A549 treated with ZK216348 at 1 μM for 4 hours (cell line): ENCODE results near the gene DPEP2. TPM values are rescaled to one million over a fixed set of nuclear protein-coding genes. Genes with fewer than 3 reads are reported as not detected.

Source experiments
- total RNA-seq: library from RNA; stranded (reverse); fragments of 200-300 nt; extraction: Qiagen RNA extraction; gene quantifications from 5 replicates; pipeline ENCODE4 v1.2.3, GENCODE V29; 2022; ENCODE audit warnings: low read depth

The DPEP2 gene
- total RNA-seq = not detected in 5 replicates

GRCh38 chr16:67998779-67999688 lies at the start of gene DPEP2:
Gene DPEP2, minus strand, starts transcription at chr16:67999484. Its CDS starts 6,272 bp downstream, at chr16:67993212.

GRCh38 chr16:68022728-68023537 lies 23.6 kb upstream of the DPEP2 start, which contains the start of the genes DDX28 and DUS2:
Gene DDX28, minus strand, starts transcription at chr16:68023232. Its CDS starts 30 bp downstream, at chr16:68023202.
Gene DUS2, plus strand, starts transcription at chr16:68023284. Its CDS starts 14,740 bp downstream, at chr16:68038024.

GRCh38 chr16:68015681-68016080 lies 16.4 kb upstream of the DPEP2 start, which contains the start of gene DPEP2NB:
Gene DPEP2NB, minus strand, starts transcription at chr16:68015911. Its CDS starts 141 bp downstream, at chr16:68015770.

GRCh38 chr16:67979955-67980678 lies 19.2 kb downstream of the DPEP2 start, which contains the start of gene DPEP3:
Gene DPEP3, minus strand, starts transcription at chr16:67980499. Its CDS starts 119 bp downstream, at chr16:67980380.

GRCh38 chr16:67968400-67969253 lies 30.7 kb downstream of the DPEP2 start, which contains the start of gene SLC12A4:
Gene SLC12A4, minus strand, starts transcription at chr16:67968637. Its CDS starts 84 bp downstream, at chr16:67968553.

GRCh38 chr16:67943619-67944504 lies 55.4 kb downstream of the DPEP2 start, which contains the start of gene LCAT:
Gene LCAT, minus strand, starts transcription at chr16:67944120. Its CDS starts 19 bp downstream, at chr16:67944101.

Other genes starting within 250 kb of the DPEP2 start
- gene RANBP10, start 192.9 kb downstream of the DPEP2 start, total RNA-seq = 6.7 to 10.7 TPM (median 9.7 TPM) in 5 replicates
- 0.32 to 0.86 TPM (median 0.43 TPM) in 5 replicates for gene TSNAXIP1, start 192.6 kb downstream of the DPEP2 start, total RNA-seq
- gene THAP11, start 157.2 kb downstream of the DPEP2 start, total RNA-seq = 25.2 to 46.3 TPM (median 44.5 TPM) in 5 replicates
- 230 to 282 TPM (median 237 TPM) in 5 replicates for gene NUTF2, start 152.6 kb downstream of the DPEP2 start, total RNA-seq
- 21.4 to 32.5 TPM (median 28.4 TPM) in 5 replicates for gene CENPT, start 151.8 kb downstream of the DPEP2 start, total RNA-seq
- gene EDC4, start 126.4 kb downstream of the DPEP2 start, total RNA-seq = 43.1 to 69.7 TPM (median 65.1 TPM) in 5 replicates
- 0.33 TPM in 1 of 5 replicates, not detected in the others for gene NRN1L, start 114.6 kb downstream of the DPEP2 start, total RNA-seq
- 10.1 to 16.5 TPM (median 14.3 TPM) in 5 replicates for gene PSKH1, start 106.2 kb downstream of the DPEP2 start, total RNA-seq
- 1.0 to 2.5 TPM (median 1.4 TPM) in 5 replicates for gene CTRL, start 67.6 kb downstream of the DPEP2 start, total RNA-seq
- gene PSMB10, start 62.6 kb downstream of the DPEP2 start, total RNA-seq = 34.4 to 55.4 TPM (median 47.8 TPM) in 5 replicates
- gene LCAT, start 55.4 kb downstream of the DPEP2 start, total RNA-seq = 9.0 to 15.1 TPM (median 12.4 TPM) in 5 replicates
- 18.1 to 35.6 TPM (median 31.6 TPM) in 5 replicates for gene SLC12A4, start 30.8 kb downstream of the DPEP2 start, total RNA-seq
- gene DPEP3, start 19.0 kb downstream of the DPEP2 start, total RNA-seq = not detected in 5 replicates
- gene DPEP2NB, start 16.4 kb upstream of the DPEP2 start, total RNA-seq = not detected in 5 replicates
- 14.9 to 20.1 TPM (median 18.7 TPM) in 5 replicates for gene DDX28, start 23.7 kb upstream of the DPEP2 start, total RNA-seq
- 14.9 to 20.0 TPM (median 16.7 TPM) in 5 replicates for gene DUS2, start 23.8 kb upstream of the DPEP2 start, total RNA-seq
- 11.4 to 18.0 TPM (median 15.3 TPM) in 5 replicates for gene NFATC3, start 85.9 kb upstream of the DPEP2 start, total RNA-seq
- gene ESRP2, start 236.6 kb upstream of the DPEP2 start, total RNA-seq = 0.06 to 0.40 TPM (median 0.15 TPM) in 5 replicates
- 11.0 to 16.4 TPM (median 14.7 TPM) in 5 replicates for gene PLA2G15, start 245.9 kb upstream of the DPEP2 start, total RNA-seq